OCI-LY1 (cell line): ENCODE results near the gene TBC1D14.

Experiments used
- H2AFZ ChIP-seq: fragments of 200-600 bp; sonication (generic), shearing (Covaris generic); 2 replicates; pipeline ENCODE4 v1.6.0; 2014; ENCODE audit warnings: antibody characterized with exemption, mild to moderate bottlenecking, low read length
- H3F3A ChIP-seq: fragments of 200-600 bp; sonication (generic), shearing (Covaris generic); 2 replicates; pipeline ENCODE4 v1.6.0; 2014; ENCODE audit warnings: mild to moderate bottlenecking, antibody characterized with exemption, low read length, moderate library complexity; ENCODE audit not compliant: insufficient read depth
- H3K27ac ChIP-seq: fragments of 200-600 bp; sonication (generic); 2 replicates; pipeline ENCODE4 v1.5.1; 2014; ENCODE audit warnings: low read length, mixed run types, mild to moderate bottlenecking, low read depth; ENCODE audit not compliant: poor library complexity, severe bottlenecking
- H3K27me3 ChIP-seq: fragments of 200-600 bp; sonication (generic); 2 replicates; pipeline ENCODE4 v1.6.0; 2014; ENCODE audit warnings: antibody characterized with exemption, mild to moderate bottlenecking, low read length, moderate library complexity; ENCODE audit not compliant: insufficient read depth
- H3K36me3 ChIP-seq: fragments of 200-600 bp; sonication (generic); 2 replicates; pipeline ENCODE4 v1.6.1; 2014; ENCODE audit warnings: mild to moderate bottlenecking, antibody characterized with exemption, low read length, moderate library complexity, mixed read lengths; ENCODE audit not compliant: insufficient read depth
- H3K4me1 ChIP-seq: fragments of 200-600 bp; sonication (generic); 2 replicates; pipeline ENCODE4 v1.5.1; 2014; ENCODE audit warnings: mild to moderate bottlenecking, low read length, moderate library complexity; ENCODE audit not compliant: insufficient read depth, severe bottlenecking
- H3K4me2 ChIP-seq: fragments of 200-600 bp; sonication (generic), shearing (Covaris generic); 2 replicates; pipeline ENCODE4 v1.6.1; 2014; ENCODE audit warnings: low read length
- H3K4me3 ChIP-seq: fragments of 200-600 bp; sonication (generic); 2 replicates; pipeline ENCODE4 v1.5.1; 2014; ENCODE audit warnings: low read length, low read depth, mild to moderate bottlenecking, mixed read lengths; ENCODE audit not compliant: poor library complexity, severe bottlenecking
- H3K79me2 ChIP-seq: fragments of 200-600 bp; shearing (Covaris generic); 2 replicates; pipeline ENCODE4 v1.6.1; 2016; ENCODE audit warnings: mixed run types, low read length, mixed read lengths; ENCODE audit not compliant: insufficient read depth
- H3K9ac ChIP-seq: fragments of 200-600 bp; sonication (generic), shearing (Covaris generic); 2 replicates; pipeline ENCODE4 v1.6.1; 2014; ENCODE audit warnings: mild to moderate bottlenecking, low read length, mixed read lengths
- H3K9me2 ChIP-seq: fragments of 200-600 bp; sonication (generic), shearing (Covaris generic); 2 replicates; pipeline ENCODE4 v1.6.1; 2014; ENCODE audit warnings: low read depth, mild to moderate bottlenecking, low read length, mixed read lengths
- H3K9me3 ChIP-seq: fragments of 200-600 bp; shearing (Covaris generic); 2 replicates; pipeline ENCODE4 v1.6.1; 2014; ENCODE audit warnings: low read length, mixed read lengths
- H4K20me1 ChIP-seq: fragments of 200-600 bp; sonication (generic), shearing (Covaris generic); 2 replicates; pipeline ENCODE4 v1.6.0; 2016; ENCODE audit warnings: mild to moderate bottlenecking, low read length; ENCODE audit not compliant: insufficient read depth
- CTCF ChIP-seq: fragments of 200-600 bp; sonication (generic), shearing (Covaris generic); IDR thresholded peaks from 2 replicates; pipeline ENCODE4 v1.5.1; 2017; ENCODE audit warnings: mild to moderate bottlenecking, antibody characterized with exemption, low read length, moderate library complexity, mixed read lengths
- EZH2 ChIP-seq: fragments of 200-600 bp; sonication (generic), shearing (Covaris generic); IDR thresholded peaks from 2 replicates; pipeline ENCODE4 v1.8.0; 2017; ENCODE audit warnings: borderline replicate concordance, mixed run types, mild to moderate bottlenecking, antibody characterized with exemption, low read length, moderate library complexity, mixed read lengths

Gene TBC1D14

GRCh38 chr4:6929339-6929811 is 19.7 kb downstream of the TBC1D14 start:
- Histone ChIP-seq H3F3A (no peaks in the 10 kb centered on the region), H3K4me3 (no peak overlapping the region), H3K27me3 (no peaks in the 10 kb centered on the region), H3K79me2 (no peaks in the 10 kb centered on the region), H2AFZ (no peak overlapping the region), H3K9me2 (no peaks in the 10 kb centered on the region), H3K27ac (no peak overlapping the region), H4K20me1 (no peaks in the 10 kb centered on the region), H3K4me1 (peaks cover 30% of the 10 kb centered on the region), H3K36me3 (peaks cover 4% of the 10 kb centered on the region), H3K9me3 (no peaks in the 10 kb centered on the region), H3K4me2 (peak overlapping the region; percentile 29; the same call in 1 of the 2 replicates), H3K9ac (no peak overlapping the region)
- TF ChIP-seq CTCF (no peak), EZH2 (no peak)

- no peak overlapping the region for H3K27ac ChIP-seq
- no peak overlapping the region for H2AFZ ChIP-seq
- H3K36me3 ChIP-seq, result no peaks in the 10 kb centered on the region; the same call in 1 of the 2 replicates
- TF ChIP-seq EZH2 (no peak), CTCF (no peak)
- no peaks in the 10 kb centered on the region for H3K9me2 ChIP-seq
- H3F3A ChIP-seq, result no peaks in the 10 kb centered on the region
- peaks cover 30% of the 10 kb centered on the region for H3K4me1 ChIP-seq
- H4K20me1 ChIP-seq, result no peaks in the 10 kb centered on the region
- H3K4me3 ChIP-seq, result no peak overlapping the region
- no peaks in the 10 kb centered on the region for H3K27me3 ChIP-seq
- no peaks in the 10 kb centered on the region for H3K79me2 ChIP-seq
- H3K9me3 ChIP-seq, result no peaks in the 10 kb centered on the region
- no peak overlapping the region; the same call in 1 of the 2 replicates for H3K4me2 ChIP-seq
- H3K9ac ChIP-seq, result no peak overlapping the region
Observed at GRCh38 chr4:6929812-6930464, 20.3 kb downstream of the TBC1D14 start.

GRCh38 chr4:6932475-6932874 is 22.8 kb downstream of the TBC1D14 start:
- Histone ChIP-seq H2AFZ (no peak overlapping the region), H3F3A (no peaks in the 10 kb centered on the region), H3K27me3 (no peaks in the 10 kb centered on the region), H3K4me2 (no peak overlapping the region), H3K9ac (no peak overlapping the region), H3K9me3 (no peaks in the 10 kb centered on the region), H3K36me3 (no peaks in the 10 kb centered on the region; the same call in 1 of the 2 replicates), H3K4me1 (peaks cover 19% of the 10 kb centered on the region), H3K79me2 (no peaks in the 10 kb centered on the region), H3K27ac (no peak overlapping the region), H4K20me1 (no peaks in the 10 kb centered on the region), H3K9me2 (no peaks in the 10 kb centered on the region), H3K4me3 (no peak overlapping the region)
- TF ChIP-seq EZH2, result no peak
- no peak for TF ChIP-seq CTCF
